Measurements from ENCODE around the gene RBBP4.

The RBBP4 gene

GRCh38 chr1:32725615-32725982 is 74.6 kb downstream of the RBBP4 start:
- TF ChIP-seq CTCF (conservative IDR thresholded peaks at IDR 0.05; ENCODE audit: low read depth, low read length): no peak
- no peak for DNase-seq (ENCODE audit: low read depth)
- H3K4me3 ChIP-seq (ENCODE audit: low read length): no peak overlapping the region

GRCh38 chr1:32727876-32728275 is 76.9 kb downstream of the RBBP4 start:
- no peak for DNase-seq (ENCODE audit: low read depth)
- H3K4me3 ChIP-seq (ENCODE audit: low read length): no peak overlapping the region
- no peak for TF ChIP-seq CTCF (conservative IDR thresholded peaks at IDR 0.05; ENCODE audit: low read depth, low read length)

- no peak for TF ChIP-seq CTCF (conservative IDR thresholded peaks at IDR 0.05; ENCODE audit: low read depth, low read length)
- DNase-seq (ENCODE audit: low read depth): no peak
- no peak overlapping the region for H3K4me3 ChIP-seq (ENCODE audit: low read length)
Observed at GRCh38 chr1:32728413-32729077, 77.5 kb downstream of the RBBP4 start.

GRCh38 chr1:32729254-32730046 is 78.4 kb downstream of the RBBP4 start:
- DNase-seq (ENCODE audit: low read depth): no peak

GRCh38 chr1:32733582-32734321 is 82.7 kb downstream of the RBBP4 start:
- no peak for TF ChIP-seq CTCF (conservative IDR thresholded peaks at IDR 0.05; ENCODE audit: low read depth, low read length)
- H3K4me3 ChIP-seq (ENCODE audit: low read length): no peak overlapping the region
- no peak for DNase-seq (ENCODE audit: low read depth)

More at GRCh38 chr1:32729254-32730046, 78.4 kb downstream of the RBBP4 start:
- no peak for TF ChIP-seq CTCF (conservative IDR thresholded peaks at IDR 0.05; ENCODE audit: low read depth, low read length)
- H3K4me3 ChIP-seq (ENCODE audit: low read length): no peak overlapping the region
